T-helper 17 cell (primary cell): ENCODE measurements around the gene SLC9A1. TPM values are rescaled to one million over a fixed set of nuclear protein-coding genes. Genes with fewer than 3 reads are reported as not detected.
"Not testable (repeated sequence)": the region's sequence is repeated elsewhere in the genome, so short reads cannot be mapped to it uniquely, and the experiment has no call there.

Experiments used
- ATAC-seq: fragments of 150-1000 bp; cut with Tn5 transposase; 2 replicates; pipeline ENCODE4 v1.10.0; 2021; ENCODE audit warnings: mild to moderate bottlenecking, moderate library complexity
- DNase-seq, 3 donors: peaks; one replicate each; pipeline versions ENCODE4 v3.0.0 to v3.0.0-alpha.2; 2020 to 2021
- H3K9me3 ChIP-seq: one replicate; pipeline ENCODE4 v1.7.0; 2013; ENCODE audit warnings: low read length, mild to moderate bottlenecking; ENCODE audit not compliant: control insufficient read depth, poor library complexity, severe bottlenecking
- H3K27ac Mint-ChIP-seq: one replicate; pipeline ENCODE4 v1.8.0; 2022; ENCODE audit warnings: mild to moderate bottlenecking, moderate library complexity, mixed read lengths
- H3K27me3 Mint-ChIP-seq: one replicate; pipeline ENCODE4 v1.8.0; 2022; ENCODE audit warnings: mixed read lengths
- H3K36me3 Mint-ChIP-seq: one replicate; pipeline ENCODE4 v1.8.0; 2022; ENCODE audit warnings: low read depth, mixed read lengths
- H3K4me1 Mint-ChIP-seq: one replicate; pipeline ENCODE4 v1.8.0; 2022; ENCODE audit warnings: mild to moderate bottlenecking, mixed read lengths
- H3K4me3 Mint-ChIP-seq: one replicate; pipeline ENCODE4 v1.8.0; 2022; ENCODE audit warnings: mild to moderate bottlenecking, moderate library complexity, mixed read lengths
- total RNA-seq, 4 donors: library from RNA in 2 of 4; stranded (reverse) in 2 of 4; gene quantifications; one replicate each; pipeline ENCODE4 v1.2.3 and lab custom pipeline; 2022 to 2026

The SLC9A1 gene
- total RNA-seq, 2 donors from 2014 or later, result 21.4 to 30.4 TPM

- DNase-seq, result no peak
Observed at GRCh38 chr1:27136236-27136551, 18.7 kb downstream of the SLC9A1 start.

DNA sequence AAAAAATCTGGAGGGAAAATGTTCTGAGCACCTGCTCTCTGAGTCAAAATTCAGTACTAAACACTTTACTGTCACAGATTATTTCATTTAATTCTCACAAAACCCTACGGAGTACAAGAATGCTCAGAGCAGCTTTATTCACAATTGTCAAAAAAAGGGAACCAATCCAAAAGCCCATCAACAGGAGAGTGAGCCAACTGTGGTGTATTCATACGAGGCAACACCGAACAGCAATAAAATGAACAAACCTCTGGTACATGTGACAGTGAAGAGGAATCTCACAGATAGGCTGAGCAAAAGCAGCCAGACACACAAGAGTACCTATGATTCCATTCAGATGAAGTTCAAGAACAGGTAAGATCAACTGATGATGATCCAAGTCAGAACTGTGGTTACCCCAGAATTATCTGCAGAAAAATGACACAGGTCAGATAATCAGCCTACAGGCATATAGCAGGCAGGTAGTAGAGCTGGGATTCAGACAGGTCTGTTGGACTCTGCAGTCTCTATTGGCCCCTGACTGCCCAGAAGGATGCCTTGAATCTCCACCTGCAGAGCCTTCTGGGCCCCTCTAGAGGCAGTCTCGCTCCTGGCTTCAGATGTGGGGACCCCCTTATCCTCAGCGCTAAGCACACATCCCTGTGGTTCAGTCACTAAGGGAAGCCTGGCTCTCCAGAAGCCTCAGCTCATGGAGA, 19.2 kb downstream of the SLC9A1 start:
- H3K27me3 Mint-ChIP-seq, result no peaks in the 10 kb centered on the region
- ATAC-seq, result no peak
- DNase-seq, result no peak
- H3K36me3 Mint-ChIP-seq, result no peaks in the 10 kb centered on the region
- no peaks in the 10 kb centered on the region for H3K9me3 ChIP-seq
- H3K27ac Mint-ChIP-seq, result peak overlapping the region; percentile 99
- peaks cover 34% of the 10 kb centered on the region for H3K4me1 Mint-ChIP-seq
- H3K4me3 Mint-ChIP-seq, result no peak overlapping the region

More at GRCh38 chr1:27136236-27136551, 18.7 kb downstream of the SLC9A1 start:
- Mint-ChIP-seq H3K27me3 (no peaks in the 10 kb centered on the region), H3K4me3 (peak overlapping the region; percentile 88), H3K36me3 (no peaks in the 10 kb centered on the region), H3K4me1 (peaks cover 32% of the 10 kb centered on the region), H3K27ac (peak overlapping the region; percentile 99)
- ATAC-seq, result peak; percentile 36
- no peaks in the 10 kb centered on the region for H3K9me3 ChIP-seq

DNA sequence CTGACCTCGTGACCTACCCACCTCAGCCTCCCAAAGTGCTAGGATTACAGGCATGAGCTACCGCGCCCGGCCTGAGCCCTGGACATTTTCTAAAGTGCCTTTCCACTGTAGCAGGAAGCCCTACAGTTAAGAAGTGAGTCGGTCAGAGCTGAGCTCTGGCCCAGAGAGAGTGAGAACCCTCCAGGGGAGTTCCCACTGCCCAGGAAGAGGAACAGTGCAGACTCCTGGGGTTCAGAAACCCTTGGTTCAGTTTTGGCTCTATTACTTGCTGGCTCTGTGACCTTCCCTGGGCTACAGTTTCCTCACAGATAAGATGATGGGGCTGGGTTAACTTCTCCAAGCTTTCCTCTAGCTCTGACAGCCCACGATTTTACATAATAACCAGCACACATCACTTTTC, 20.9 kb downstream of the SLC9A1 start:
- no peak overlapping the region for H3K4me3 Mint-ChIP-seq
- no peaks in the 10 kb centered on the region for H3K27me3 Mint-ChIP-seq
- H3K36me3 Mint-ChIP-seq, result no peaks in the 10 kb centered on the region
- H3K4me1 Mint-ChIP-seq, result peaks cover 33% of the 10 kb centered on the region
- no peaks in the 10 kb centered on the region for H3K9me3 ChIP-seq
- ATAC-seq (no peak), DNase-seq (no peak)
- peak overlapping the region; percentile 29 for H3K27ac Mint-ChIP-seq

DNA sequence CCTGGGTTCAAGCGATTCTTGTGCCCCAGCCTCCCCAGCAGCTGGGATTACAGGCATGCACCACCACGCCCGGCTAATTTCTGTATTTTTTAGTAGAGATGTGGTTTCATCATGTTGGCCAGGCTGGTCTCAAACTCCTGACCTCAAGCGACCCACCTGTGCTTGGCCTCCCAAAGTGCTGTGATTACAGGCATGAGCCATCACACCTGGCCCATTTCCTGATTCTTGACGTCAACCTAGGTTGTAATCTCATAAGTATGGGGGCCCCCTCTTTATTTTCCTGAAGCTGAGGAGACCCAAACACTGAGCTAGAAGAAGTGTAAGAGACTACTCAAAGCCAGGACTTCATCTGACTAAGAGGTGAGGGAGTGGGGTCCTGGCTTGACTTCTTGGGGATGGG, 21.8 kb downstream of the SLC9A1 start:
- Mint-ChIP-seq H3K27ac (no peak overlapping the region), H3K4me3 (no peak overlapping the region), H3K36me3 (no peaks in the 10 kb centered on the region), H3K4me1 (peaks cover 31% of the 10 kb centered on the region), H3K27me3 (no peaks in the 10 kb centered on the region)
- ATAC-seq (no peak), DNase-seq (no peak)
- H3K9me3 ChIP-seq, result no peaks in the 10 kb centered on the region

DNA sequence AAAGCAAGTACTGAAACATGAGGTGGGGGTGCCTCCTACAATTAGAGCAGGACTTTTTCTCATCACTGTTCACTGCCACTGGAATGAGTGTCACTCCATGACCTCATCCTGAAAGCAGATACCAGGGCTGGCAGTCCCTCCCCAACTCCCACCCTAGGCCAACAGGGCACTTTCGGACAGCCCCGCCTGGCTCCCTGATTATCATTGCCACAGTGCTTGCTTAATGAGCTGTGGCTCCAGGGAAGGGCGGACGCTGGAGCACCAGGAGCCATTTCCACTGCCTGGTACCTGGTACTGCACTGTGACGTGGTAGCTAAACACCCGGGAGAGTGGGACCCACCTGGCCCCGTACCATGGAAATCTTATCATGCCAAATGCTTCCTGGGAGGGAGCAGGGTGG, 22.3 kb downstream of the SLC9A1 start:
- no peaks in the 10 kb centered on the region for H3K36me3 Mint-ChIP-seq
- no peak for DNase-seq
- H3K27me3 Mint-ChIP-seq, result no peaks in the 10 kb centered on the region
- ATAC-seq, result no peak
- no peaks in the 10 kb centered on the region for H3K9me3 ChIP-seq
- H3K27ac Mint-ChIP-seq, result no peak overlapping the region
- peaks cover 29% of the 10 kb centered on the region for H3K4me1 Mint-ChIP-seq
- no peak overlapping the region for H3K4me3 Mint-ChIP-seq

DNA sequence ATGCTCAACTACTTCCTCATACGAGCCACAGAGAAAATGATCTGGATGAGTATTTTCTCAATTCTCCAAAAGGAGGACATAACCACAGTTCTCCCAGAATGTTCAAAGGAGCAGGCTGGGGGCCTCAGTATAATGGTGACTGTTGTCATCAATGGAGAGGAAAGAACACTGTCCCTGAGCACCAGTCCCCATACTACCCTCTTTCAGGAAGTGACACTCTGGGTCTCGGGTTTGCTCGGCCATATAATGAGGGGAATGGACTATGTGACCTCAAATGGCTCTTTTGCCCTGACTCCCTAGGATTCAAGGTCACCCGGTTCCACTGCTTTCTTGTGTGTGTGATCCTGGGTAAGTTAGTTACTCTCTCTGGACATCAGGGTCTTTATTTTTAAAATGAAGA, 22.8 kb downstream of the SLC9A1 start:
- Mint-ChIP-seq H3K36me3 (no peaks in the 10 kb centered on the region), H3K4me1 (peaks cover 24% of the 10 kb centered on the region), H3K27ac (no peak overlapping the region), H3K27me3 (no peaks in the 10 kb centered on the region), H3K4me3 (no peak overlapping the region)
- DNase-seq (no peak), ATAC-seq (no peak)
- H3K9me3 ChIP-seq, result no peaks in the 10 kb centered on the region

GRCh38 chr1:27130798-27131197, 24.1 kb downstream of the SLC9A1 start:
- Mint-ChIP-seq H3K4me1 (peaks cover 20% of the 10 kb centered on the region), H3K4me3 (no peak overlapping the region), H3K27ac (no peak overlapping the region), H3K27me3 (no peaks in the 10 kb centered on the region), H3K36me3 (no peaks in the 10 kb centered on the region)
- ATAC-seq, result peak; percentile 23
- DNase-seq, result no peak
- no peaks in the 10 kb centered on the region for H3K9me3 ChIP-seq

GRCh38 chr1:27129225-27129624, 25.7 kb downstream of the SLC9A1 start:
- peaks cover 17% of the 10 kb centered on the region for H3K4me1 Mint-ChIP-seq
- H3K36me3 Mint-ChIP-seq, result no peaks in the 10 kb centered on the region
- no peak overlapping the region for H3K27ac Mint-ChIP-seq
- H3K4me3 Mint-ChIP-seq, result no peak overlapping the region
- DNase-seq, result no peak
- H3K9me3 ChIP-seq, result no peaks in the 10 kb centered on the region
- H3K27me3 Mint-ChIP-seq, result no peaks in the 10 kb centered on the region
- no peak for ATAC-seq

GRCh38 chr1:27127419-27127818, 27.5 kb downstream of the SLC9A1 start:
- Mint-ChIP-seq H3K4me1 (peaks cover 16% of the 10 kb centered on the region), H3K27me3 (no peaks in the 10 kb centered on the region), H3K4me3 (no peak overlapping the region), H3K36me3 (no peaks in the 10 kb centered on the region), H3K27ac (no peak overlapping the region)
- ATAC-seq (no peak), DNase-seq (no peak)
- no peaks in the 10 kb centered on the region for H3K9me3 ChIP-seq

DNA sequence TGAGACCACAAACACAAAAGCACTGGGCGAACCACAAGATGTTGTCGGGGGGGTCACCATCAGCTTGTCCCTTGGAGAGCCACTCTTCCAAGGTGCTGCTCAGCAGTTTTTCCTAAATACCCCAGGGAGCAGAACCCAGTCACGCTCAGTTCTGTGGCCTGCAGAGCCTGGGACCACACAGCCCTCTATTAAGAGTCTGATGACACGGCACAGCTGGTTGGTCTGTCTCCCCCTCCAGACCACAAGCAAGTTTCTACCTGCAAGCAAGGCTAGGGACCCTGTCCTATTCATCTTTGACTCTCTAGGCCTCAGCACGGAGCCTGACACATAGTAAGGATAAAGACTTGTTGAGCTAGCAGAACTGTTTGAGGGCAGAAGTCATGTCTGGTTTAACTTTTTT, 28.5 kb downstream of the SLC9A1 start:
- Mint-ChIP-seq H3K27me3 (no peaks in the 10 kb centered on the region), H3K4me3 (no peak overlapping the region), H3K36me3 (no peaks in the 10 kb centered on the region), H3K27ac (peak overlapping the region; percentile 75), H3K4me1 (peaks cover 16% of the 10 kb centered on the region)
- ATAC-seq (no peak), DNase-seq (no peak)
- no peaks in the 10 kb centered on the region for H3K9me3 ChIP-seq

DNA sequence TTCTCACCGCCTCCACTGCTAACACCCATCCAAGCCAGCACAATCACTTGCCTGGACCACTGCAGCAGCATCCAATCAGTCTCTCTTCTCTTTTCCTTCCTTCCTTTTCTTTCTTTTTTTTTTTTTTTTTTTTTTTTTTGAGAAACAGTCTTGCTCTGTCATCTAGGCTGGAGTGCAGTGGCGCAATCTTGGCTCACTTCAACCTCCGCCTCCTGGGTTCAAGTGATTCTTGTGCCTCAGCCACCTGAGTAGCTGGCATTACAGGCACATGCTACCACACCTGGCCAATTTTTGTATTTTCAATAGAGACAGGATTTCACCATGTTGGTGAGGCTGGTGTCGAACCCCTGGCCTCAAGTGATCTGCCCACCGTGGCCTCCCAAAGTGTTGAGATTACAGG, 29.8 kb downstream of the SLC9A1 start:
- not testable (repeated sequence) for H3K9me3 ChIP-seq, H3K36me3 Mint-ChIP-seq, ATAC-seq, DNase-seq, H3K27me3 Mint-ChIP-seq, H3K4me3 Mint-ChIP-seq
- Mint-ChIP-seq H3K27ac (peak overlapping the region; percentile 75), H3K4me1 (peaks cover 14% of the 10 kb centered on the region)

GRCh38 chr1:27124405-27124804, 30.5 kb downstream of the SLC9A1 start:
- DNase-seq (no peak), ATAC-seq (no peak)
- peak overlapping the region; percentile 75 for H3K27ac Mint-ChIP-seq
- H3K36me3 Mint-ChIP-seq, result no peaks in the 10 kb centered on the region
- no peaks in the 10 kb centered on the region for H3K27me3 Mint-ChIP-seq
- peaks cover 15% of the 10 kb centered on the region for H3K4me1 Mint-ChIP-seq
- no peaks in the 10 kb centered on the region for H3K9me3 ChIP-seq
- no peak overlapping the region for H3K4me3 Mint-ChIP-seq

- Mint-ChIP-seq H3K4me1 (peaks cover 8% of the 10 kb centered on the region), H3K27ac (no peak overlapping the region), H3K36me3 (no peaks in the 10 kb centered on the region), H3K27me3 (no peaks in the 10 kb centered on the region), H3K4me3 (no peak overlapping the region)
- no peak for DNase-seq
- H3K9me3 ChIP-seq, result no peaks in the 10 kb centered on the region
- ATAC-seq, result no peak
Observed at GRCh38 chr1:27122652-27123051, 32.3 kb downstream of the SLC9A1 start.

DNA sequence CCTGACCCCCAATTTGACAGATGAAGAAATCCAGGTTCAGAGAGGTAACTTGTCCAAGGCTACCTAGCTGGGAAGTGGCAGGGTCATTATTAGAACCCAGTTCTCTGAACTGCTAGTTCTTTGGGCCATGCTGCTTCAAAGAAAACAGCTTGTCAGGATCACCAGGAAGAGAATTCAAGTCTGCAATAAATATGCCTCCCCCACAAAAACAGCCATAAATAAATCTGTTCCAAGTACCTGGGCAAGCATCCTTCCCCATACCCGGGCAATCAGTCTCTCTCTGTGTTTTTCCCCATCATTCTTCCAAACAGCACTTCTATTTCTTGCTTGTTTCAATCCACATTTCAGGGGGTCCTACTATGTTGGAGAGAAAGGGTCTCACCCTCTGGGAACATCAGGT, 34.1 kb downstream of the SLC9A1 start:
- no peaks in the 10 kb centered on the region for H3K27me3 Mint-ChIP-seq
- no peaks in the 10 kb centered on the region for H3K9me3 ChIP-seq
- ATAC-seq (no peak), DNase-seq (no peak)
- no peak overlapping the region for H3K4me3 Mint-ChIP-seq
- H3K36me3 Mint-ChIP-seq, result no peaks in the 10 kb centered on the region
- H3K27ac Mint-ChIP-seq, result peak overlapping the region; percentile 16
- H3K4me1 Mint-ChIP-seq, result peaks cover 10% of the 10 kb centered on the region
